Cardiac fibroblast (primary cell): ENCODE measurements around the gene MRE11.
A peak's percentile ranks its signal among the peaks of the same experiment; 100 is the strongest.

ENCODE experiments used
- DNase-seq, 2 donors: peaks; one replicate each; pipeline versions ENCODE4 v3.0.0 to v3.0.0-alpha.2; 2010; ENCODE audit warnings: low read depth in 2 of 2
- H3K4me3 ChIP-seq, 2 donors: replicated peaks in 1 of 2; 1 replicate in 1 of 2; 2 replicates in 1 of 2; pipeline ENCODE4 v1.5.1; 2011; ENCODE audit warnings: low read depth in 2 of 2, low read length in 2 of 2, mild to moderate bottlenecking in 2 of 2, moderate library complexity in 1 of 2
- CTCF ChIP-seq: IDR thresholded peaks from one replicate; pipeline ENCODE4 v1.5.1; 2011; ENCODE audit warnings: low read depth, mild to moderate bottlenecking, low read length, inconsistent platforms

Gene MRE11

GRCh38 chr11:94493281-94494125 lies at the start of gene MRE11, which contains the start of gene ANKRD49:
MRE11 (minus strand) TSS chr11:94493844; CDS start chr11:94492801, 1,043 bp downstream.
ANKRD49 (plus strand) TSS chr11:94493984; CDS start chr11:94496694, 2,710 bp downstream.
- peak; percentile 98 to 99 for DNase-seq
- no peak for TF ChIP-seq CTCF
- H3K4me3 ChIP-seq, result peak within 1 kb of the TSS; percentile 88 to 93

GRCh38 chr11:94539420-94539819 lies 45.8 kb upstream of the MRE11 start:
- DNase-seq, result no peak
- TF ChIP-seq CTCF, result no peak
- no peak overlapping the region for H3K4me3 ChIP-seq

- TF ChIP-seq CTCF, result no peak
- DNase-seq, result peak; percentile 53 to 79
- no peak overlapping the region for H3K4me3 ChIP-seq
Observed at GRCh38 chr11:94537031-94537600, 43.5 kb upstream of the MRE11 start.

- no peak overlapping the region for H3K4me3 ChIP-seq
- TF ChIP-seq CTCF, result no peak
- no peak for DNase-seq
Observed at GRCh38 chr11:94536386-94536785, 42.7 kb upstream of the MRE11 start.

GRCh38 chr11:94533696-94534630 lies 40.3 kb upstream of the MRE11 start:
- no peak for TF ChIP-seq CTCF
- no peak for DNase-seq
- H3K4me3 ChIP-seq, result no peak overlapping the region

GRCh38 chr11:94533206-94533605 lies 39.6 kb upstream of the MRE11 start:
- no peak for TF ChIP-seq CTCF
- H3K4me3 ChIP-seq, result no peak overlapping the region
- DNase-seq, result no peak
